GM18507 (cell line): ENCODE measurements around the gene GABPA.

Experiments used
- DNase-seq: peaks from one replicate; pipeline ENCODE4 v3.0.0; 2011; ENCODE audit warnings: low read depth; ENCODE audit not compliant: insufficient read length; ENCODE audit errors: extremely low spot score
- FAIRE-seq: peaks from 2 replicates; lab custom pipeline; 2011; peaks lifted over from hg19 to GRCh38; lab: Jason Lieb, UNC

Gene GABPA

DNA sequence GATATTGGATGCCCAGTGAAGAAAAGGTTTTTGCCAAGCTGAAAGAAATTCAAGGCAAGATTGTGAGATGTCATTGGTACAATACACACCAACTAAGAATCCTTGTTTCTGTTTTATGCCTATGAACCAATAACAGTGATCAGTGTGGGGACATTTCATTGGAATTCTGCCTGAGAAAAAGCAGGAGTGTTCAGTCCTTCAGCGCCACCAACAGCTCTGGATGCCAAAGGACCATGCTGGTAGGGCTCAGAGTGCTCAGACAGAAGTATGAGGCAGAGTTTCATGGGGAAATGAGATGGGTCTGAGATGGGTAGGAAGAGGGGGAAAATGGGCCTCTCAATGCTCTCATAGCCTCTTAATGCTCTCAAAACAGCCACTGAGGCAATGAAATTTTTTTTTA, 56.5 kb downstream of the GABPA start:
- DNase-seq: no peak
- FAIRE-seq: no peak

- peak; percentile 73 for DNase-seq
- peak; percentile 97 for FAIRE-seq
These were observed 66.6 kb downstream of the GABPA start for GRCh38 chr21:25801217-25802014.

DNA sequence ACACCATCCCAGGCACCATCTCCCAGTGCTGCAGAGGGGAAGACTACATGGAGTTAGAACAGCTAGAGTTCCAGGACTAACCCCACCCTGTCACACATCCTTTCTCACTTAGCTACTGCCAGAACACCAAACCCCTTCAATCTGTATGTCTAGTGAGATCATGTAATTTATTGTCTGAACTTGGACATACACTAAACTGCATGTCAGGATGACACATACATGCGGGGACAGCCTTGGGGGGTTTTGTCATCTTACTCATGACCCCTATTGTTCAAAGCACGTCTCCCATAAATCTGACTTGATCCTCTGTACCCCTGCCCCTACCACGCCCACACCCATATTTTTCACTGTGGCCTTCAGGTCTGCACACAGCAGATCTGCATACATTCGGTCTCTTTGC, 71.3 kb downstream of the GABPA start:
- FAIRE-seq (no peak), DNase-seq (no peak)

DNA sequence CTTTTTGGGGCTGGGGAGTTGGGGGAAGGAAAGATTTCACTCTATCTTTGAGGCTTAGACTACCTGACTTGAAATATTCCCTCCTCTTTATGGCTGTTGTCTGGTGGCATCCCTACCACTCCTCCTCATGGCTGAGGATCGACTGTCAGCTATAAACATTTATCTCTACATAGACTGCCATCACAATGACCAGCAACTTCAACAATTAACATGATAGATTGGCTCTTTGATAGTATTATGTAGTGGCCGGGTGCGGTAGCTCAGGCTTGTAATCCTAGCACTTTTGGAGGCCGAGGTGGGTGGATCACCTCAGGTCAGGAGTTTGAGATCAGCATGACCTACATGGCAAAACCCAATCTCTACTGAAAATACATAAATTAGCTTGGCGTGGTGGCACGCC, 72.4 kb downstream of the GABPA start:
- DNase-seq: no peak
- no peak for FAIRE-seq

GRCh38 chr21:25809013-25809412, 74.2 kb downstream of the GABPA start:
- no peak for DNase-seq
- FAIRE-seq: no peak

- FAIRE-seq: no peak
These were observed 76.4 kb downstream of the GABPA start for GRCh38 chr21:25811186-25811585.

GRCh38 chr21:25813917-25814316, 79.1 kb downstream of the GABPA start:
- no peak for DNase-seq
- no peak for FAIRE-seq

More at GRCh38 chr21:25811186-25811585, 76.4 kb downstream of the GABPA start:
- DNase-seq: no peak

DNA sequence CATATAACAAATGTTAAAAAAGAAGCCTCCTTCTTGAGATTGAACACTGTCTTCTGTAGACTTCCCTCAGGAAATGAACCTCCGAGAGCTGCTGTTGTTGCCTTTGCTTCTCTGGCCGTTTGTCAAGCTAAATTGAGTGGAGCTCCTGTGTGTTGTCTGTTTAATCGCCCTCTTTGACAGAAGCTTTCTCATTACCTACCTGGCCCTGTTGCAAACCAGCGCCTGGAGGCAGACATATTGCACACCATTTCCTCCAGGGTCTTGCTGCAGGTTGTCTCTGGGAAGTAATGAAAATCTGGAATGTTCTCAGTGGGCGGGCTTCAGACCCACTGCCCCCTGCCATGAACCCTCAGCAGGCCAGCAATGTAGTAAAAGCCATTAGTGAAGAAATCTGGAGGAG, 83.3 kb downstream of the GABPA start:
- DNase-seq (no peak), FAIRE-seq (no peak)

- no peak for DNase-seq
- FAIRE-seq: no peak
These were observed 83.8 kb downstream of the GABPA start for GRCh38 chr21:25818551-25818950.
